Caki2 (cell line): ENCODE measurements around the gene QPRT. TPM values are rescaled to one million over a fixed set of nuclear protein-coding genes. Genes with fewer than 3 reads are reported as not detected.

Experiments
- total RNA-seq: library from RNA; depleted of rRNA; stranded (reverse); fragments of >200 nt; shearing (Covaris generic); gene quantifications from 2 replicates; pipeline ENCODE4 v1.2.3, GENCODE V29; 2014; ENCODE audit warnings: low replicate concordance; rRNA removed

The QPRT gene
- total RNA-seq, 1 experiment from 2014 or later = 57.5 TPM

Other genes starting within 250 kb of the QPRT start
- gene BOLA2, start 224.8 kb upstream of the QPRT start, total RNA-seq = 28.0 and 50.4 TPM in 2 replicates
- gene SLX1B, start 224.6 kb upstream of the QPRT start, total RNA-seq = 49.4 and 142 TPM in 2 replicates
- gene SULT1A4, start 219.3 kb upstream of the QPRT start, total RNA-seq = 2.6 and 6.6 TPM in 2 replicates
- gene NPIPB12, start 172.8 kb upstream of the QPRT start, total RNA-seq = 1.9 and 25.3 TPM in 2 replicates
- not detected in 2 replicates for gene SPN, start 15.9 kb upstream of the QPRT start, total RNA-seq
- gene C16orf54, start 66.8 kb downstream of the QPRT start, total RNA-seq = not detected in 2 replicates
- not detected in 2 replicates for gene ZG16, start 99.1 kb downstream of the QPRT start, total RNA-seq
- 168 and 188 TPM in 2 replicates for gene KIF22, start 111.6 kb downstream of the QPRT start, total RNA-seq
- 339 and 403 TPM in 2 replicates for gene MAZ, start 127.3 kb downstream of the QPRT start, total RNA-seq
- not detected in 2 replicates for gene PRRT2, start 133.0 kb downstream of the QPRT start, total RNA-seq
- gene PAGR1, start 137.0 kb downstream of the QPRT start, total RNA-seq = 117 and 122 TPM in 2 replicates
- 282 and 291 TPM in 2 replicates for gene MVP, start 141.3 kb downstream of the QPRT start, total RNA-seq
- gene CDIPT, start 184.0 kb downstream of the QPRT start, total RNA-seq = 92.6 and 130 TPM in 2 replicates
- gene SEZ6L2, start 220.4 kb downstream of the QPRT start, total RNA-seq = 50.1 and 68.9 TPM in 2 replicates
- gene ASPHD1, start 221.3 kb downstream of the QPRT start, total RNA-seq = 53.6 and 71.5 TPM in 2 replicates
- gene KCTD13, start 247.0 kb downstream of the QPRT start, total RNA-seq = 9.8 and 29.1 TPM in 2 replicates